LNCaP clone FGC (cell line): ENCODE data around the gene ITFG1.

Experiments used
- DNase-seq: peaks from one replicate; pipeline ENCODE4 v3.0.0-alpha.2; 2011; ENCODE audit warnings: low read depth
- H3K4me3 ChIP-seq: 2 replicates; pipeline ENCODE4 v1.5.1; 2011; ENCODE audit warnings: mild to moderate bottlenecking, low read depth, low read length, control low read depth
- TF ChIP-seq, protein P1 (sequence below): IDR thresholded peaks from 2 replicates; pipeline ENCODE4 v1.5.1; 2012; ENCODE audit warnings: mild to moderate bottlenecking; ENCODE audit not compliant: control insufficient read depth, insufficient read depth; ENCODE audit errors: extremely low read depth

Gene ITFG1

GRCh38 chr16:47463771-47464624, 3.1 kb upstream of the ITFG1 start:
- TF ChIP-seq, protein P1, sequence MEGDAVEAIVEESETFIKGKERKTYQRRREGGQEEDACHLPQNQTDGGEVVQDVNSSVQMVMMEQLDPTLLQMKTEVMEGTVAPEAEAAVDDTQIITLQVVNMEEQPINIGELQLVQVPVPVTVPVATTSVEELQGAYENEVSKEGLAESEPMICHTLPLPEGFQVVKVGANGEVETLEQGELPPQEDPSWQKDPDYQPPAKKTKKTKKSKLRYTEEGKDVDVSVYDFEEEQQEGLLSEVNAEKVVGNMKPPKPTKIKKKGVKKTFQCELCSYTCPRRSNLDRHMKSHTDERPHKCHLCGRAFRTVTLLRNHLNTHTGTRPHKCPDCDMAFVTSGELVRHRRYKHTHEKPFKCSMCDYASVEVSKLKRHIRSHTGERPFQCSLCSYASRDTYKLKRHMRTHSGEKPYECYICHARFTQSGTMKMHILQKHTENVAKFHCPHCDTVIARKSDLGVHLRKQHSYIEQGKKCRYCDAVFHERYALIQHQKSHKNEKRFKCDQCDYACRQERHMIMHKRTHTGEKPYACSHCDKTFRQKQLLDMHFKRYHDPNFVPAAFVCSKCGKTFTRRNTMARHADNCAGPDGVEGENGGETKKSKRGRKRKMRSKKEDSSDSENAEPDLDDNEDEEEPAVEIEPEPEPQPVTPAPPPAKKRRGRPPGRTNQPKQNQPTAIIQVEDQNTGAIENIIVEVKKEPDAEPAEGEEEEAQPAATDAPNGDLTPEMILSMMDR: no peak
- no peak overlapping the region for H3K4me3 ChIP-seq
- DNase-seq: no peak

- TF ChIP-seq, protein P1: no peak
- peak; percentile 93 for DNase-seq
- peak overlapping the region; percentile 80 for H3K4me3 ChIP-seq
These were observed 869 bp upstream of the ITFG1 start for GRCh38 chr16:47461598-47462266.

- H3K4me3 ChIP-seq: peak overlapping the region; percentile 80
- no peak for DNase-seq
- TF ChIP-seq, protein P1: no peak
These were observed 528 bp downstream of the ITFG1 start for GRCh38 chr16:47460359-47460710.

DNA sequence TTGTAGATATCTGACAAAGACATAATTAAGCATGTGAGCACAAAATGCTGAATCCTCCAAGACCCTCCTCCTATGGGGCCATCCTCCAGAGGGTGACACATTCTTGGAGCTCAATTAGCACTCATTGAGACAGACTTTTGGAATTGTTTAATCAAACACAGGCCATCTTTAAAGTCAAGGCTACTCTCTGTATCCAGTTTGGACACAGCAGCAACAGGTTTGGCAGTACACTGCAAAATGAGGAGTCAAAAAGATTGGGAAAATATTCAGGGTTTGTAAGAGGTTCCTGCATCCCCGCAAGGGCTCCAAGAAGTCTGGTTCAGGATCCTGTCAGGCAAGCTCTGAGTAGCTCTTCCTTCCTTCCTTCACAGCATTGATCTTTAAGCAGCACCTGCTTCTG, 1.3 kb downstream of the ITFG1 start:
- TF ChIP-seq, protein P1: no peak
- H3K4me3 ChIP-seq: peak overlapping the region; percentile 80
- DNase-seq: no peak

- TF ChIP-seq, protein P1: no peak
- DNase-seq: no peak
These were observed 2.5 kb downstream of the ITFG1 start for GRCh38 chr16:47458331-47458730.

GRCh38 chr16:47449788-47450187, 11.1 kb downstream of the ITFG1 start:
- TF ChIP-seq, protein P1: no peak
- no peak overlapping the region for H3K4me3 ChIP-seq
- no peak for DNase-seq

More at GRCh38 chr16:47458331-47458730, 2.5 kb downstream of the ITFG1 start:
- no peak overlapping the region for H3K4me3 ChIP-seq
